Islet precursor cell (in vitro differentiated cells): ENCODE results near the gene LILRA5.
"Not testable (repeated sequence)": the region's sequence is repeated elsewhere in the genome, so short reads cannot be mapped to it uniquely, and the experiment has no call there.

ENCODE experiments used
- DNase-seq: peaks from one replicate; pipeline ENCODE4 v3.0.0-alpha.2; 2018

LILRA5 gene

GRCh38 chr19:54312436-54313377, at the start of gene LILRA5:
TSS of gene LILRA5 (minus strand) at chr19:54313166. CDS start at chr19:54313019, 147 bp downstream.
- DNase-seq, result no peak

- not testable (repeated sequence) for DNase-seq
Measured at GRCh38 chr19:54361680-54362422, 48.9 kb upstream of the LILRA5 start.

- not testable (repeated sequence) for DNase-seq
Measured at GRCh38 chr19:54359149-54359820, 46.3 kb upstream of the LILRA5 start.

- DNase-seq, result no peak
Measured at GRCh38 chr19:54357381-54357780, 44.4 kb upstream of the LILRA5 start.

- no peak for DNase-seq
Measured at GRCh38 chr19:54356444-54357056, 43.6 kb upstream of the LILRA5 start.

GRCh38 chr19:54355675-54356074, 42.7 kb upstream of the LILRA5 start:
- no peak for DNase-seq

- DNase-seq, result no peak
Measured at GRCh38 chr19:54354761-54355160, 41.8 kb upstream of the LILRA5 start.

- no peak for DNase-seq
Measured at GRCh38 chr19:54352546-54352945, 39.6 kb upstream of the LILRA5 start.

GRCh38 chr19:54352041-54352440, 39.1 kb upstream of the LILRA5 start:
- DNase-seq, result no peak

- no peak for DNase-seq
Measured at GRCh38 chr19:54351474-54351873, 38.5 kb upstream of the LILRA5 start.

- no peak for DNase-seq
Measured at GRCh38 chr19:54345938-54346386, 33.0 kb upstream of the LILRA5 start.

- no peak for DNase-seq
Measured at GRCh38 chr19:54343868-54344267, 30.9 kb upstream of the LILRA5 start.

- DNase-seq, result no peak
Measured at GRCh38 chr19:54341295-54341694, 28.3 kb upstream of the LILRA5 start.

GRCh38 chr19:54339646-54340358, 26.8 kb upstream of the LILRA5 start:
- DNase-seq, result no peak

- DNase-seq, result no peak
Measured at GRCh38 chr19:54338521-54338920, 25.6 kb upstream of the LILRA5 start.

- no peak for DNase-seq
Measured at GRCh38 chr19:54337858-54338230, 24.9 kb upstream of the LILRA5 start.

- no peak for DNase-seq
Measured at GRCh38 chr19:54336893-54337857, 24.2 kb upstream of the LILRA5 start.

GRCh38 chr19:54335979-54336892, 23.3 kb upstream of the LILRA5 start:
- DNase-seq, result no peak

- no peak for DNase-seq
Measured at GRCh38 chr19:54335164-54335563, 22.2 kb upstream of the LILRA5 start.
